MCF 10A (cell line): ENCODE results near the gene CSMD2. TPM values are rescaled to one million over a fixed set of nuclear protein-coding genes. Genes with fewer than 3 reads are reported as not detected.

Source experiments
- BruUV-seq: library from RNA; stranded (reverse); fragments of 400-500 nt; replicated peaks from 2 replicates; lab custom pipeline; 2021; lab: Mats Ljungman, UMichigan
- CTCF ChIA-PET: fragments of 300-600 bp; sonication (Branson Sonifier 250); formaldehyde crosslinking; extraction: SDS; loops from one replicate; lab custom pipeline; 2021; ENCODE audit warnings: antibody characterized with exemption, inconsistent platforms; lab: Yijun Ruan, JAX
- POLR2A ChIA-PET: fragments of 300-600, 350-650 bp; sonication (Branson Sonifier 250); formaldehyde crosslinking; extraction: SDS; loops from one replicate; lab custom pipeline; 2020; ENCODE audit warnings: antibody characterized with exemption, inconsistent platforms; lab: Yijun Ruan, JAX
- DNase-seq: peaks from one replicate; pipeline ENCODE4 v3.0.0-alpha.2; 2018; ENCODE audit not compliant: unreplicated experiment
- H3K27ac Mint-ChIP-seq: one replicate; pipeline ENCODE4 v1.8.0; 2022; ENCODE audit warnings: mild to moderate bottlenecking, low read depth, mixed read lengths; ENCODE audit not compliant: unreplicated experiment
- H3K27me3 Mint-ChIP-seq: one replicate; pipeline ENCODE4 v1.8.0; 2022; ENCODE audit warnings: mixed read lengths; ENCODE audit not compliant: insufficient read depth, unreplicated experiment
- H3K36me3 Mint-ChIP-seq: one replicate; pipeline ENCODE4 v1.8.0; 2022; ENCODE audit warnings: mild to moderate bottlenecking, moderate library complexity, mixed read lengths; ENCODE audit not compliant: insufficient read depth, unreplicated experiment
- H3K4me1 Mint-ChIP-seq: one replicate; pipeline ENCODE4 v1.8.0; 2022; ENCODE audit warnings: mixed read lengths; ENCODE audit not compliant: insufficient read depth, unreplicated experiment
- H3K4me3 Mint-ChIP-seq: one replicate; pipeline ENCODE4 v1.8.0; 2022; ENCODE audit warnings: mild to moderate bottlenecking, moderate library complexity, mixed read lengths; ENCODE audit not compliant: unreplicated experiment
- H3K9me3 Mint-ChIP-seq: one replicate; pipeline ENCODE4 v1.8.0; 2022; ENCODE audit warnings: mixed read lengths; ENCODE audit not compliant: unreplicated experiment
- CTCF ChIP-seq: fragments of 200-600 bp; IDR thresholded peaks from one replicate; pipeline ENCODE4 v1.8.0; 2022; ENCODE audit warnings: antibody characterized with exemption, mild to moderate bottlenecking; ENCODE audit not compliant: unreplicated experiment
- intact Hi-C: fragments of 100-400 bp; cut with micrococcal nuclease; formaldehyde crosslinking; loops from 2 replicates; pipeline ENCODE4 v1.14.1; 2022
- total RNA-seq: library from RNA; stranded (reverse); gene quantifications from 2 replicates; pipeline ENCODE4 v1.2.3, GENCODE V29; 2022

CSMD2 gene
- total RNA-seq, 1 experiment from 2014 or later = not detected

DNA sequence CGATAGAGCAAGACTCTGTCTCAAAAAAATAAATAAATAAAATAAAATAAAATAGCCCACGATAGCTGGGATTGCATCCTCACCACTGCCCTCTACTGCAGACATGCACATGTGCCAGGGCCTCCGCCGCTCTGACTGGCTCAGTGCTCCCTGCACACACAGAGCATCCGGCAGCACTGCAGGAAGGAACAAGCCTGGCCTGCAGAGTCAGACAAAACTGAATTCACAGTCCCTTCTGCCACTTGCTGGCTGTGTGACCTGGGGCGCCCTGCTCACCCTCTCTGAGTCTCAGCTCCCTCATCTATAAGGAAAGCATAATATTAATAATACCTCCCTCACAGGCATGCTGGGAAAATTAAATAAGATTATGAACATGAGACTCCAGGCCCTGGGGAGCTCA lies 35.4 kb downstream of the CSMD2 start:
- no peaks in the 10 kb centered on the region for H3K4me1 Mint-ChIP-seq
- CTCF ChIA-PET = no interaction called here

GRCh38 chr1:34128186-34128889 lies 36.7 kb downstream of the CSMD2 start:
- no TSS peak for BruUV-seq
- TF ChIP-seq CTCF = no peak
- H3K4me3 Mint-ChIP-seq = no peak overlapping the region
- DNase-seq = no peak
- POLR2A ChIA-PET = no interaction called here
- peaks cover 61% of the 10 kb centered on the region for H3K9me3 Mint-ChIP-seq
- H3K36me3 Mint-ChIP-seq = no peaks in the 10 kb centered on the region
- no peak overlapping the region for H3K27ac Mint-ChIP-seq
- no peaks in the 10 kb centered on the region for H3K27me3 Mint-ChIP-seq
- CTCF ChIA-PET = interaction anchor here (0.6 kb wide), 1 partner anchor 15 kb away, joined by 4 read pairs; no protein-coding TSS in a partner anchor
- intact Hi-C loops = no loop called here
- no peaks in the 10 kb centered on the region for H3K4me1 Mint-ChIP-seq

More for the DNA sequence above, 35.4 kb downstream of the CSMD2 start:
- no peak overlapping the region for H3K27ac Mint-ChIP-seq
- no peaks in the 10 kb centered on the region for H3K27me3 Mint-ChIP-seq
- no peak overlapping the region for H3K4me3 Mint-ChIP-seq
- POLR2A ChIA-PET = no interaction called here
- no TSS peak for BruUV-seq
- TF ChIP-seq CTCF = no peak
- H3K36me3 Mint-ChIP-seq = no peaks in the 10 kb centered on the region
- intact Hi-C loops = no loop called here
- DNase-seq = no peak
- peaks cover 61% of the 10 kb centered on the region for H3K9me3 Mint-ChIP-seq

DNA sequence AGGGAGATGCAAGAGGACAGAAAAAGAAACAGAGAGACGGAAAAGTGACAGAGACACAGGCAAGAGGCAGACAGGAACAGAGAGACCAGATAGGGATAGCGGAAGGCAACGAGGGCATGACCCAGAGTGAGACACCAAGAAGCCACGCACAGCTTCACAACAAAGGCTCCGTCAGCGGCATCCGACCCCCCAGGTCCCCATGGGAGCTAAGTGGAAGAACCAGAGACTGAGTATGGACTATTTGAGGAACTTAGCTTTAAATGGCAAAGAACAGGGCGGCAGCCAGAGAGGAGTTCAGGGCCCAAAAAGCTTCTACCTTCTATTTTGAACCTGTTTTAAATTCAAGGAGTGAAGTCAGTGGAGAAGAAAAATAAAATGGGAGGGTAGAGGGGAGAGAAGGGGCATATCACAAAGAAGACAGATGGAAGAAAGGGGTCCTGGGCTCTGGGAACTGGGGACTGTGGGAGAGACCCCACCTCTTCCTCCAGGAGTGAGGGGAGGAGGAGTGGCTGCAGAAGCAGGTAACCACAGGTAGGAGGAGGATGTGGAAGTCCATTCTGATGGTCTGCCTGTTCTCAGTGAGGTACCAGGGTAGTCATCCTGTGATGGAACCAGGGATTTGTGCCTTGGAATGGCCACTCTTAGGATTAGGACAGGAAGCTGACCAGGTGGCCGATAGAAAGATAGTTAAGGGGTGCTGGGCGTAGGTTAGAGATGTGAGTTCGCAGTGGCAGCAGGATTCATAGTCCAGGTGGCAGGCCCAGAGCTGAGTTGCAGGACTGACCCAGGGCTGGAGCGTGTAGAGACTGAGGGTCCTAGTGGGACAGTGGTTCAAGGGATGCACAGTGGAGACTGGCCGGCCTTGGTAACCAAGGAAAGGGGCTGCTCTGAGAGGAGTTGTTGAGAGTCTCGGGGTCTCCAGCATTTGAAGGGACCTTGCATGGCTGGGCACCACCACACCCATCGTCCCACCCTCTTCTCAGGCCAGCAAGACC lies 37.7 kb downstream of the CSMD2 start:
- no peaks in the 10 kb centered on the region for H3K4me1 Mint-ChIP-seq
- H3K4me3 Mint-ChIP-seq = no peak overlapping the region
- no peaks in the 10 kb centered on the region for H3K27me3 Mint-ChIP-seq
- H3K36me3 Mint-ChIP-seq = peaks cover 4% of the 10 kb centered on the region
- H3K9me3 Mint-ChIP-seq = peaks cover 57% of the 10 kb centered on the region
- no peak for DNase-seq
- CTCF ChIA-PET = interaction anchor here (0.6 kb wide), 2 partner anchors 14 to 764 kb away, joined by 3 to 4 read pairs; no protein-coding TSS in a partner anchor
- POLR2A ChIA-PET = no interaction called here
- no peak for TF ChIP-seq CTCF
- no TSS peak for BruUV-seq
- intact Hi-C loops = no loop called here
- no peak overlapping the region for H3K27ac Mint-ChIP-seq

DNA sequence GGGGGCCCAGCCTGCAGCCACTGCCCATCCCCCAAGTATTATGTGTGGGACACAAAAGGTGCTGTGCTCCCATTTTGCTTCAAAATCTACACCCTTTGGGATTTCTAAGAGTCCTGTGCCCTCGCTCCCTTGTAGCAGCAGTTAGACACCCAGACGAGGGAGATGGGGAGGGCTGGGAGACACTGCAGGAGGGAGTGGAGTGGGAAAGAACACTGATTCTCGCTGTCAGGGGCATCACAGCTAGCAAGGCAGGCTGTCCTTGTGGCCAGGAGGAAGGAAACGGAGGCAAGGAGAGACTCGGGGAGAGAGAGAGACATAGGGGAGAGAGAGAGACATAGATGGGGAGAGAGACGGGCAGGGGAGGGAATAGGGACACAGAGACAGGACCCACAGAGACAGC lies 38.5 kb downstream of the CSMD2 start:
- H3K4me3 Mint-ChIP-seq = no peak overlapping the region
- ChIA-PET POLR2A (no interaction called here), CTCF (interaction anchor here (1.3 kb wide), 1 partner anchor 12 kb away, joined by 6 read pairs; no protein-coding TSS in a partner anchor)
- no peak overlapping the region for H3K27ac Mint-ChIP-seq
- DNase-seq = no peak
- H3K4me1 Mint-ChIP-seq = no peaks in the 10 kb centered on the region
- H3K36me3 Mint-ChIP-seq = peaks cover 5% of the 10 kb centered on the region
- no TSS peak for BruUV-seq
- peaks cover 52% of the 10 kb centered on the region for H3K9me3 Mint-ChIP-seq
- no peaks in the 10 kb centered on the region for H3K27me3 Mint-ChIP-seq
- no peak for TF ChIP-seq CTCF
- intact Hi-C loops = no loop called here
